HCT116 (cell line): Measurements from ENCODE around the gene PCDH9. TPM values are rescaled to one million over a fixed set of nuclear protein-coding genes. Genes with fewer than 3 reads are reported as not detected.

ENCODE experiments used
- ATAC-seq: fragments of 200-7000 bp; cut with Tn5 transposase; 2 replicates; pipeline ENCODE4 v1.9.1; 2020; ENCODE audit warnings: mild to moderate bottlenecking, moderate library complexity
- BruUV-seq: library from RNA; stranded (reverse); fragments of 400-500 nt; replicated peaks from 2 replicates; lab custom pipeline; 2021; lab: Mats Ljungman, UMichigan
- CTCF ChIA-PET: fragments of 300-600 bp; sonication (Branson Sonifier 250); formaldehyde crosslinking; loops from one replicate; lab custom pipeline; 2021; ENCODE audit warnings: antibody characterized with exemption; lab: Charles Lee
- POLR2A ChIA-PET: fragments of 300-600, 350-600 bp; sonication (Branson Sonifier 250); formaldehyde crosslinking; loops from one replicate; lab custom pipeline; 2021; ENCODE audit warnings: antibody characterized with exemption; lab: Charles Lee
- RAD21 ChIA-PET, 2 experiments: fragments of 300-600 bp; sonication (Branson Sonifier 250); formaldehyde crosslinking; loops; one replicate each; lab custom pipeline; 2023; ENCODE audit warnings: low total read pairs in 2 of 2; ENCODE audit not compliant: uncharacterized antibody in 2 of 2, unreplicated experiment in 2 of 2, low non-redundant PET in 1 of 2; lab: Charles Lee
- DNase-seq: peaks from one replicate; pipeline ENCODE4 v3.0.0-alpha.2; 2010; ENCODE audit warnings: low read depth, low spot score
- H2AFZ ChIP-seq: fragments of 200-600 bp; shearing (Covaris generic), sonication (generic); 2 replicates; pipeline ENCODE4 v1.6.1; 2017; ENCODE audit warnings: low read depth, mixed run types, mixed read lengths, antibody characterized with exemption, low read length; ENCODE audit not compliant: poor library complexity, severe bottlenecking
- H3K27ac ChIP-seq: 2 replicates; pipeline ENCODE4 v1.5.1; 2012; ENCODE audit warnings: low read depth, low read length
- H3K27me3 ChIP-seq: fragments of 200-600 bp; sonication (generic); 2 replicates; pipeline ENCODE4 v1.6.1; 2016; ENCODE audit warnings: mixed run types, low read length, mixed read lengths; ENCODE audit not compliant: insufficient read depth
- H3K36me3 ChIP-seq, 2 experiments: fragments of 200-500 bp in 1 of 2; fragments of 200-600 bp in 1 of 2; sonication (Bioruptor generic) in 1 of 2; sonication (generic) in 1 of 2; 2 replicates each; pipeline versions ENCODE4 v1.5.1 to v1.6.1; 2014 to 2016; ENCODE audit warnings: low read length in 2 of 2, inconsistent platforms in 1 of 2, mixed read lengths in 1 of 2, mixed run types in 1 of 2; ENCODE audit not compliant: insufficient read depth in 2 of 2, control insufficient read depth in 1 of 2
- H3K4me1 ChIP-seq, 2 experiments: fragments of 200-600 bp in 1 of 2; sonication (generic) in 1 of 2; 2 replicates each; pipeline versions ENCODE4 v1.5.1 to v1.6.1; 2012 to 2017; ENCODE audit warnings: low read length in 2 of 2, inconsistent platforms in 1 of 2, mild to moderate bottlenecking in 1 of 2, mixed read lengths in 1 of 2, mixed run types in 1 of 2, moderate library complexity in 1 of 2; ENCODE audit not compliant: insufficient read depth in 2 of 2, control insufficient read depth in 1 of 2
- H3K4me2 ChIP-seq: fragments of 200-600 bp; sonication (generic); 2 replicates; pipeline ENCODE4 v1.6.1; 2017; ENCODE audit warnings: mixed run types, low read length, mixed read lengths
- H3K4me3 ChIP-seq, 2 experiments: fragments of 200-600 bp in 1 of 2; sonication (generic) in 1 of 2; replicated peaks in 1 of 2; 2 replicates each; pipeline ENCODE4 v1.5.1; 2011 to 2016; ENCODE audit warnings: low read length in 2 of 2, control low read depth in 1 of 2, low read depth in 1 of 2, mild to moderate bottlenecking in 1 of 2, mixed read lengths in 1 of 2, mixed run types in 1 of 2
- H3K79me2 ChIP-seq: fragments of 200-600 bp; sonication (generic); 2 replicates; pipeline ENCODE4 v1.6.1; 2017; ENCODE audit warnings: mild to moderate bottlenecking, mixed run types, low read length, moderate library complexity, mixed read lengths; ENCODE audit not compliant: insufficient read depth
- H3K9ac ChIP-seq: fragments of 200-600 bp; sonication (generic); 2 replicates; pipeline ENCODE4 v1.6.1; 2016; ENCODE audit warnings: low read length, mixed read lengths
- H3K9me2 ChIP-seq: fragments of 200-600 bp; sonication (generic), shearing (Covaris generic); 2 replicates; pipeline ENCODE4 v1.6.1; 2017; ENCODE audit warnings: mixed run types, mild to moderate bottlenecking, moderate library complexity; ENCODE audit not compliant: insufficient read depth
- H3K9me3 ChIP-seq, 2 experiments: fragments of 200-500 bp in 1 of 2; fragments of 200-600 bp in 1 of 2; sonication (Bioruptor generic) in 1 of 2; sonication (generic) in 1 of 2; 2 replicates each; pipeline ENCODE4 v1.6.1; 2014 to 2017; ENCODE audit warnings: low read length in 2 of 2, mixed read lengths in 2 of 2, inconsistent platforms in 1 of 2, low read depth in 1 of 2, mild to moderate bottlenecking in 1 of 2, mixed run types in 1 of 2, moderate library complexity in 1 of 2; ENCODE audit not compliant: control insufficient read depth in 1 of 2, insufficient read depth in 1 of 2
- H4K20me1 ChIP-seq: fragments of 200-600 bp; sonication (generic), shearing (Covaris generic); 2 replicates; pipeline ENCODE4 v1.6.1; 2017; ENCODE audit warnings: mixed run types, mild to moderate bottlenecking, moderate library complexity; ENCODE audit not compliant: insufficient read depth
- CEBPB ChIP-seq: IDR thresholded peaks from 2 replicates; pipeline ENCODE4 v1.6.1; 2012; ENCODE audit warnings: low read depth
- EZH2 ChIP-seq: fragments of 200-600 bp; sonication (generic); IDR thresholded peaks from 2 replicates; pipeline ENCODE4 v1.6.1; 2017; ENCODE audit warnings: antibody characterized with exemption, mixed run types
- MAX ChIP-seq: IDR thresholded peaks from 2 replicates; pipeline ENCODE4 v1.6.1; 2012
- POLR2AphosphoS5 ChIP-seq: IDR thresholded peaks from 2 replicates; pipeline ENCODE4 v1.6.1; 2011; ENCODE audit warnings: mild to moderate bottlenecking, low read depth, low read length, moderate library complexity
- REST ChIP-seq: IDR thresholded peaks from 2 replicates; pipeline ENCODE4 v1.6.1; 2012; ENCODE audit warnings: low read depth
- SRF ChIP-seq: IDR thresholded peaks from 2 replicates; pipeline ENCODE4 v1.6.1; 2012; ENCODE audit warnings: low read depth
- YY1 ChIP-seq: IDR thresholded peaks from 2 replicates; pipeline ENCODE4 v1.6.1; 2011; ENCODE audit warnings: low read length, low read depth, moderate library complexity, mild to moderate bottlenecking; ENCODE audit not compliant: insufficient replicate concordance; ENCODE audit errors: extremely low read depth
- ZBTB33 ChIP-seq: IDR thresholded peaks from 2 replicates; pipeline ENCODE4 v1.6.1; 2011; ENCODE audit warnings: mild to moderate bottlenecking, low read length, moderate library complexity; ENCODE audit not compliant: insufficient replicate concordance; ENCODE audit errors: extremely low read depth
- intact Hi-C: fragments of 100-400 bp; cut with micrococcal nuclease; formaldehyde crosslinking; loops from 2 replicates; pipeline ENCODE4 v1.10.0; 2022
- total RNA-seq: library from RNA; stranded (reverse); gene quantifications from one replicate; pipeline ENCODE4 v1.2.1, GENCODE V29; 2021; ENCODE audit not compliant: unreplicated experiment

Gene PCDH9
- total RNA-seq, 1 experiment from 2014 or later = 0.02 TPM

DNA sequence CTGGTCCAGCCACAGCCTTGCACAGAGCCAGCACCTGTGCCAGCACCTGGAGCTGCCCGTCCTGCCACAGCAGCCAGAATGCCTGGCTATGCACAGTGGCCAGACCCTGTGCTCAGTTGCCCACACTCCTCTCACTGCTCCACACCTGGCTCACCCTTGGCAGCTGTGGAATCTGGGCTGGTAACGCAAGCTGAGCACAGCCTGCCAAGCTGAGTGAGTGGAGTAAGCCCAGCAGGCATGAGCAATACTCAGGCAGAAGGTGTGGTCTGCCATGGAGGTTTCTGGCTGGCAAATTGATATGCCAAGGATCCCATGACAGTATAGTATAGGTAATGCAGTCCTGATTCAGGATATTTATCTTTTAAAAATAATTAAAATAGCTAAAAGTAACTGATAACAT is 122.2 kb downstream of the PCDH9 start:
- intact Hi-C loops = no loop called here
- peaks cover 0 to 5% of the 10 kb centered on the region in 2 experiments; a peak in 1 of 4 replicates for H3K9me3 ChIP-seq
- H4K20me1 ChIP-seq = no peaks in the 10 kb centered on the region
- ATAC-seq (no peak), DNase-seq (no peak)
- no peak overlapping the region for H3K4me3 ChIP-seq
- H3K27ac ChIP-seq = no peak overlapping the region
- no peak overlapping the region for H3K9ac ChIP-seq
- no peaks in the 10 kb centered on the region for H3K27me3 ChIP-seq
- no peaks in the 10 kb centered on the region for H3K9me2 ChIP-seq
- no peak overlapping the region for H3K4me2 ChIP-seq
- H3K36me3 ChIP-seq = no peaks in the 10 kb centered on the region
- TF ChIP-seq YY1 (no peak), ZBTB33 (no peak)
- no TSS peak for BruUV-seq
- H2AFZ ChIP-seq = no peak overlapping the region
- ChIA-PET POLR2A (no interaction called here), CTCF (no interaction called here), RAD21 (no interaction called here)
- no peaks in the 10 kb centered on the region for H3K79me2 ChIP-seq
- no peaks in the 10 kb centered on the region for H3K4me1 ChIP-seq

DNA sequence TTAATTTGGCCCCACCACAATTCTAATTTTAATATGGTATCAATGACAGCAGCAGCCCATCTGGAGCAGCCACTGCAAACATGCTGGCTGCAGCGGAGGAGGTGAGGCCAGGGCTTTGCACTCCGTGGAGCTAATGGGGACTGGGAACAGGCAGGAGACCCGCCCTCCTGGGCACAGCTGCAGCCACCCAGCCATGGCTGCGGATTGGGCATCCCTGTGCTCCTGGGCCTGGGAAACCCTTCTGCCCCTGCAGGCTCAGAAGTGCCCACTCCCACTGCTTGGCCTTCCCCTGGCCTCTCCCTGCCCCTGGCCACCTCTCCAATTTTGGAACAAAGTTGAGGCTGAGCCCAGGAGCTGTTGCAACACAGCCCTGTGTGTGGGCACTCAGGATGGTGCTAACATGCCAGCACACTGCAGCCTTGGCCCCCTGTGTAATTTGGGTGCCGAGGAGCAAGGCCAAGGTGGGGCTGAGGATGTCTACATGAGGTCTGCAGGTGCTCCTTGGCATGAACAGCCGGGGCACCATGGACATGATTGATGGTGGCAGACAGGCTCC is 123.6 kb downstream of the PCDH9 start:
- no peaks in the 10 kb centered on the region for H3K27me3 ChIP-seq
- H3K9me3 ChIP-seq = peaks cover 0 to 5% of the 10 kb centered on the region in 2 experiments; a peak in 1 of 4 replicates
- H3K79me2 ChIP-seq = no peaks in the 10 kb centered on the region
- no peaks in the 10 kb centered on the region for H4K20me1 ChIP-seq
- no peaks in the 10 kb centered on the region for H3K4me1 ChIP-seq
- BruUV-seq = no TSS peak
- H2AFZ ChIP-seq = no peak overlapping the region
- no peak overlapping the region for H3K4me2 ChIP-seq
- ChIA-PET RAD21 (no interaction called here), CTCF (no interaction called here), POLR2A (no interaction called here)
- H3K4me3 ChIP-seq = no peak overlapping the region
- no peaks in the 10 kb centered on the region for H3K9me2 ChIP-seq
- H3K36me3 ChIP-seq = no peaks in the 10 kb centered on the region
- intact Hi-C loops = no loop called here
- no peak overlapping the region for H3K27ac ChIP-seq
- no peak overlapping the region for H3K9ac ChIP-seq
- DNase-seq = no peak
- TF ChIP-seq YY1 (no peak), REST (no peak), MAX (no peak), SRF (no peak), CEBPB (no peak), EZH2 (no peak), POLR2AphosphoS5 (no peak)
- ATAC-seq = no peak
